CD14-positive monocyte (primary cell): ENCODE measurements around the gene STK36. TPM values are rescaled to one million over a fixed set of nuclear protein-coding genes. Genes with fewer than 3 reads are reported as not detected.

Experiments used
- DNase-seq, 3 donors: peaks; one replicate each; pipeline ENCODE4 v3.0.0-alpha.2; 2011 to 2022
- H2AFZ ChIP-seq: 2 replicates; pipeline ENCODE4 v1.6.0; 2012; ENCODE audit warnings: mild to moderate bottlenecking, low read depth, low read length, inconsistent platforms; ENCODE audit not compliant: insufficient read depth, poor library complexity, severe bottlenecking
- H3K27ac ChIP-seq, 2 donors: 1 replicate in 1 of 2; 2 replicates in 1 of 2; pipeline ENCODE4 v1.5.1; 2012 to 2013; ENCODE audit warnings: low read length in 2 of 2, control low read depth in 1 of 2, inconsistent platforms in 1 of 2, low read depth in 1 of 2, mild to moderate bottlenecking in 1 of 2
- H3K27me3 ChIP-seq, 2 donors: one replicate each; pipeline versions ENCODE4 v1.6.0 to v1.6.1; 2011 to 2013; ENCODE audit warnings: low read length in 2 of 2; ENCODE audit not compliant: control insufficient read depth in 2 of 2, insufficient read depth in 2 of 2
- H3K36me3 ChIP-seq, 2 donors: replicated peaks in 1 of 2; 1 replicate in 1 of 2; 2 replicates in 1 of 2; pipeline versions ENCODE4 v1.5.1 to v1.6.1; 2012 to 2013; ENCODE audit warnings: low read length in 2 of 2, control low read depth in 1 of 2, inconsistent platforms in 1 of 2, mild to moderate bottlenecking in 1 of 2; ENCODE audit not compliant: insufficient read depth in 2 of 2, control insufficient read depth in 1 of 2
- H3K4me1 ChIP-seq, 2 donors: 1 replicate in 1 of 2; 2 replicates in 1 of 2; pipeline versions ENCODE4 v1.5.1 to v1.6.1; 2012 to 2013; ENCODE audit warnings: low read length in 2 of 2, control low read depth in 1 of 2, inconsistent platforms in 1 of 2, mild to moderate bottlenecking in 1 of 2, moderate library complexity in 1 of 2; ENCODE audit not compliant: insufficient read depth in 2 of 2, control insufficient read depth in 1 of 2
- H3K4me2 ChIP-seq: replicated peaks from 2 replicates; pipeline ENCODE3; 2012; ENCODE audit warnings: low read length, moderate library complexity, mild to moderate bottlenecking; ENCODE audit not compliant: poor library complexity, severe bottlenecking; ENCODE audit errors: extremely low read depth
- H3K4me3 ChIP-seq, 3 experiments: fragments of 200-600 bp in 1 of 3; sonication (generic) in 1 of 3; replicated peaks in 1 of 3; 1 replicate in 2 of 3; 2 replicates in 1 of 3; pipeline ENCODE4 v1.5.1; 2011 to 2013; ENCODE audit warnings: low read length in 3 of 3, mild to moderate bottlenecking in 3 of 3, control low read depth in 2 of 3, low read depth in 2 of 3, inconsistent platforms in 1 of 3, moderate library complexity in 1 of 3
- H3K79me2 ChIP-seq: 2 replicates; pipeline ENCODE4 v1.6.0; 2012; ENCODE audit warnings: mild to moderate bottlenecking, control low read depth, inconsistent platforms, low read length, moderate library complexity; ENCODE audit not compliant: insufficient read depth
- H3K9ac ChIP-seq: 2 replicates; pipeline ENCODE4 v1.6.0; 2017; ENCODE audit warnings: low read length, mild to moderate bottlenecking; ENCODE audit not compliant: insufficient read depth, poor library complexity, severe bottlenecking
- H3K9me3 ChIP-seq, 2 donors: replicated peaks in 1 of 2; 1 replicate in 1 of 2; 2 replicates in 1 of 2; pipeline versions ENCODE4 v1.5.1 to v1.6.1; 2012 to 2013; ENCODE audit warnings: low read length in 2 of 2, control low read depth in 1 of 2; ENCODE audit not compliant: control insufficient read depth in 1 of 2, insufficient read depth in 1 of 2
- H4K20me1 ChIP-seq: 2 replicates; pipeline ENCODE4 v1.6.0; 2012; ENCODE audit warnings: mild to moderate bottlenecking, low read length, control low read depth, moderate library complexity; ENCODE audit not compliant: insufficient read depth
- H3K27ac Mint-ChIP-seq, 7 donors: one replicate each; pipeline ENCODE4 v1.8.0; 2020; ENCODE audit warnings: mild to moderate bottlenecking in 7 of 7, mixed read lengths in 7 of 7, moderate library complexity in 6 of 7, inconsistent platforms in 2 of 7
- H3K27me3 Mint-ChIP-seq, 3 donors: one replicate each; pipeline ENCODE4 v1.8.0; 2021 to 2022; ENCODE audit warnings: low read depth in 3 of 3, mild to moderate bottlenecking in 3 of 3, mixed read lengths in 3 of 3, moderate library complexity in 3 of 3, inconsistent platforms in 1 of 3
- H3K36me3 Mint-ChIP-seq, 2 donors: one replicate each; pipeline ENCODE4 v1.8.0; 2020; ENCODE audit warnings: mixed read lengths in 2 of 2, inconsistent platforms in 1 of 2, mild to moderate bottlenecking in 1 of 2
- H3K4me1 Mint-ChIP-seq: one replicate; pipeline ENCODE4 v1.8.0; 2020; ENCODE audit warnings: mild to moderate bottlenecking, mixed read lengths
- H3K4me3 Mint-ChIP-seq, 2 donors: one replicate each; pipeline ENCODE4 v1.8.0; 2020; ENCODE audit warnings: mild to moderate bottlenecking in 2 of 2, mixed read lengths in 2 of 2, moderate library complexity in 1 of 2
- H3K9me3 Mint-ChIP-seq, 7 donors: one replicate each; pipeline ENCODE4 v1.8.0; 2020 to 2022; ENCODE audit warnings: mixed read lengths in 7 of 7, mild to moderate bottlenecking in 6 of 7, moderate library complexity in 6 of 7, inconsistent platforms in 2 of 7
- WGBS: methylation state at CpG from one replicate; pipeline ENCODE4 v1.1.5; 2013; ENCODE audit warnings: missing lambda C conversion rate; ENCODE audit not compliant: insufficient coverage; 5-methylcytosine and 5-hydroxymethylcytosine counted together
- intact Hi-C, 2 donors: fragments of 100-400 bp; cut with micrococcal nuclease; formaldehyde crosslinking; loops; one replicate each; pipeline versions ENCODE4 v1.15.0 to v1.15.1; 2023
- polyA plus RNA-seq, 3 donors: library from polyadenylated mRNA; depleted of rRNA in 1 of 3; unstranded in 2 of 3; stranded (reverse) in 1 of 3; fragments of 300-500 nt in 2 of 3; fragments of >200 nt in 1 of 3; fragmentation: Illumina TruSeq in 2 of 3; gene quantifications; 1 replicate in 2 of 3; 2 replicates in 1 of 3; pipeline ENCODE4 v1.2.3, GENCODE V29; 2012 to 2021
- TF ChIP-seq, protein P1 (sequence below): fragments of 200-600 bp; IDR thresholded peaks from one replicate; pipeline ENCODE4 v1.8.0; 2022; ENCODE audit warnings: antibody characterized with exemption, mild to moderate bottlenecking

Gene STK36
- polyA plus RNA-seq, 3 donors, result 1.3 to 36.2 (median 3.3) TPM

DNA sequence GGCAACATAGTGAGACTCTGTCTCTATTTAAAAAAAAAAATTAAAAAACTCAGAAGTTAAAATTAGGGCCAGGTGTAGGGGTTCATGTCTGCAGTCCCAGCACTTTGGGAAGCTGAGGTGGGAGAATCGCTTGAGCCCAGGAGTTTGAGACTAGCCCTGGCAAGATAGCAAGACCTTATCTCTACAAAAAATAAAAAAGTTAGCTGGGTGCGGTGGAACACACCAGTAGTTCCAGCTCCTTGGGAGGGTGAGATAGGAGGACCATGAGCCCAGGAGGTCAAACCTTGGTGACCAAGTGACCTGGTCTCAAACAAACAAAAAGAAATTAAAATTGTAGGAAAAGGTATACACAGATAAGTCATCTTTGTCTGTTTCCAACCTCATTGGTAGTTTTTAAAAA, 50.0 kb downstream of the STK36 start:
- H2AFZ ChIP-seq, result no peak overlapping the region
- peaks cover 48% of the 10 kb centered on the region for H3K4me1 Mint-ChIP-seq
- H3K36me3 ChIP-seq, result peaks cover 8 to 45% of the 10 kb centered on the region in 2 donors
- H4K20me1 ChIP-seq, result peaks cover 6% of the 10 kb centered on the region
- H3K4me3 ChIP-seq, result no peak overlapping the region
- peaks cover 94% of the 10 kb centered on the region for H3K79me2 ChIP-seq
- TF ChIP-seq, protein P1, sequence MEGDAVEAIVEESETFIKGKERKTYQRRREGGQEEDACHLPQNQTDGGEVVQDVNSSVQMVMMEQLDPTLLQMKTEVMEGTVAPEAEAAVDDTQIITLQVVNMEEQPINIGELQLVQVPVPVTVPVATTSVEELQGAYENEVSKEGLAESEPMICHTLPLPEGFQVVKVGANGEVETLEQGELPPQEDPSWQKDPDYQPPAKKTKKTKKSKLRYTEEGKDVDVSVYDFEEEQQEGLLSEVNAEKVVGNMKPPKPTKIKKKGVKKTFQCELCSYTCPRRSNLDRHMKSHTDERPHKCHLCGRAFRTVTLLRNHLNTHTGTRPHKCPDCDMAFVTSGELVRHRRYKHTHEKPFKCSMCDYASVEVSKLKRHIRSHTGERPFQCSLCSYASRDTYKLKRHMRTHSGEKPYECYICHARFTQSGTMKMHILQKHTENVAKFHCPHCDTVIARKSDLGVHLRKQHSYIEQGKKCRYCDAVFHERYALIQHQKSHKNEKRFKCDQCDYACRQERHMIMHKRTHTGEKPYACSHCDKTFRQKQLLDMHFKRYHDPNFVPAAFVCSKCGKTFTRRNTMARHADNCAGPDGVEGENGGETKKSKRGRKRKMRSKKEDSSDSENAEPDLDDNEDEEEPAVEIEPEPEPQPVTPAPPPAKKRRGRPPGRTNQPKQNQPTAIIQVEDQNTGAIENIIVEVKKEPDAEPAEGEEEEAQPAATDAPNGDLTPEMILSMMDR, result no peak
- peaks cover 7 to 20% (median 16%) of the 10 kb centered on the region in 7 donors for H3K9me3 Mint-ChIP-seq
- H3K4me2 ChIP-seq, result no peak overlapping the region
- H3K4me1 ChIP-seq, result peaks cover 29 to 36% of the 10 kb centered on the region in 2 donors
- H3K9me3 ChIP-seq, result peaks cover 16 to 18% of the 10 kb centered on the region in 2 donors
- intact Hi-C loops, result no loop called here
- H3K4me3 Mint-ChIP-seq, result no peak overlapping the region
- H3K9ac ChIP-seq, result no peak overlapping the region
- peaks cover 0 to 2% (median 0%) of the 10 kb centered on the region in 3 donors for H3K27me3 Mint-ChIP-seq
- H3K27me3 ChIP-seq, result no peaks in the 10 kb centered on the region
- peak overlapping the region in 2 of 7 donors; percentile 52 to 73 for H3K27ac Mint-ChIP-seq
- DNase-seq, result no peak
- no peak overlapping the region for H3K27ac ChIP-seq
- H3K36me3 Mint-ChIP-seq, result peaks cover 30 to 51% of the 10 kb centered on the region in 2 donors
- no CpG with 5 or more reads among the region's 2 CpGs for WGBS

DNA sequence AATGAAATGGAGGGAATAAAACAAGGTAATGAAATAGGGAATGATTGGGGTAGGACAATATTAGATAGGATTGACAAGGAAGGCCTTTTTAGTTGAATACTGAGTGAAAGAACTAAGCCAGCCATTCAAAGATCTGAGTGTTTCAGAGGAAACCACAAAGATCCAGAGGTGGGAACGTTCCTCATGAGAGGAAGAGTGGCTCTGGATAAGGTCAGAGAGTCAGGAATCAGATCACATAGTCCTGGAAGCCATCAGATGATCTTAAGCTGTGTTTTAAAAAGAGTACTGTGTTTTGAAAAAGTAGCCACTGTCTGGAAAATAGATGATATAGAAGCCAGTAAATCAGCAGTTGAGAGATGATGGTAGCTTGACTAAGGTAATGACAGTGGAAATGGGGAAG, 50.5 kb downstream of the STK36 start:
- TF ChIP-seq, protein P1, result no peak
- H3K27ac Mint-ChIP-seq, result peak overlapping the region in 6 of 7 donors; percentile 58 to 86 (median 70)
- DNase-seq, result no peak
- H3K36me3 Mint-ChIP-seq, result peaks cover 30 to 52% of the 10 kb centered on the region in 2 donors
- peaks cover 43% of the 10 kb centered on the region for H3K4me1 Mint-ChIP-seq
- no peak overlapping the region for H3K4me3 ChIP-seq
- peaks cover 21 to 23% of the 10 kb centered on the region in 2 donors for H3K9me3 ChIP-seq
- peaks cover 7 to 45% of the 10 kb centered on the region in 2 donors for H3K36me3 ChIP-seq
- peak overlapping the region in 1 of 2 donors; percentile 42 for H3K27ac ChIP-seq
- H2AFZ ChIP-seq, result no peak overlapping the region
- peaks cover 10 to 25% (median 20%) of the 10 kb centered on the region in 7 donors for H3K9me3 Mint-ChIP-seq
- H3K9ac ChIP-seq, result no peak overlapping the region
- peaks cover 0 to 2% (median 0%) of the 10 kb centered on the region in 3 donors for H3K27me3 Mint-ChIP-seq
- H3K4me3 Mint-ChIP-seq, result no peak overlapping the region
- 33% methylated on average over 1 of the region's 1 CpG for WGBS
- peaks cover 6% of the 10 kb centered on the region for H4K20me1 ChIP-seq
- H3K79me2 ChIP-seq, result peaks cover 94% of the 10 kb centered on the region
- no peaks in the 10 kb centered on the region for H3K27me3 ChIP-seq
- H3K4me1 ChIP-seq, result peaks cover 24 to 31% of the 10 kb centered on the region in 2 donors
- intact Hi-C loops, result no loop called here
- H3K4me2 ChIP-seq, result no peak overlapping the region
